Measurements from ENCODE around the gene C14orf119.

The C14orf119 gene

DNA sequence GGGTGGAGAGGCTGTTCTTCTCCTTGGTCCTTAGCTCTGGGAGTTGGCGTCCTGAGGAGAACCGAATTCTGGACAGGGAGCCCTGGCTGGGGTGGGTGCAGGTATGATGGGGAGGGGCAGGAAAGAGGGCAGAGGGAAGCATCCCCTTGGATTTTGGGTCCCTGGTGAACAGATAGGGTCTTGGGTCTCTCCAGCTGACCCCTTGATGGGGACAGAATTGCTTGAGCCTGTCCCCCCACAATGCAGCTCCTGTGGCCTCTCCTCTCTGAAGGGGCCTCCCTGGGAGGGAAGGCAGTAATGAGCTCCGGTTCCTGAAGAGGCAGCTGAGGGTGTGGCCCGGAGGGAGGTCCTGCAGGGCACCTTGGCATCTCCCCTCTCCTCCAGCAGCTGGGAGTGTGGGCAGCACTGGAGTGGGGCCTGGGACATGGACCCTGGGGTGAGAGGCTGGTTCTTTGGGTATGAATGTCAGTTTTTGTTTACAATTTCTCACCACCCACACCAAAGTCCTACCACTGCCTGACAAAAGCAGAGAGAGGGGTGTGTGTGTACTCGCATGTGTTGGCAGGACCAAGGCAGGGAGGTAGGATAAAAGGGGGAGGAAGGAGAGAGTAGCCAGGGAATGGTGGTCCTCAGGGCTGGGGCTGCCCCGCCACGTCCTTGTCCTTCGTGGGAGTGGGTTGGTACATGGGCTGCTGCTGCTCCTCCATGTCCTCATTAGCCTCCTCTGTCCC, 31.4 kb downstream of the C14orf119 start:
- DNase-seq (ENCODE audit: low read depth in 2 of 2): no peak

DNA sequence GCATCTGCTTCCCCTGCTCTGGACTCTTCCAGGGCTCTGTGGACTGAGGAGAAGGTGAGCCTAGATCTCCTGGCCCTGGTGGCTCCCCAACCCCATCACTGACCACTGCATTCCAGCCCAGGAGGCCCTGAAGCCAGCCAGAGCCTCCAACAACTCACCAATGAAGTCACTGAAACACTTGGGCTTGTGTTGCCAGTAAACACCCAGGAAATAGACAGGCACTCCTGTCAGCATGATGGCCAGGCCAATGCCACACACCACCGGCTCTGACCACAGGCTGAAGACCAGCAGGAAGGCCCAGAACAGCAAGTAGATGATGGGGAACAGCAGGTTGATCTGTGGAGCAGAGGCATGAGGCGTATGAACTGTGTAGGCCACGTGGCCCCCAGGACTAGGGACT, 32.6 kb downstream of the C14orf119 start:
- DNase-seq (ENCODE audit: low read depth in 2 of 2): no peak

- no peak for DNase-seq (ENCODE audit: low read depth in 2 of 2)
Observed at GRCh38 chr14:23128969-23129758, 33.9 kb downstream of the C14orf119 start.

GRCh38 chr14:23129759-23130316, 34.5 kb downstream of the C14orf119 start:
- no peak for DNase-seq (ENCODE audit: low read depth in 2 of 2)

- DNase-seq (ENCODE audit: low read depth in 2 of 2): no peak
Observed at GRCh38 chr14:23130871-23131270, 35.6 kb downstream of the C14orf119 start.

DNA sequence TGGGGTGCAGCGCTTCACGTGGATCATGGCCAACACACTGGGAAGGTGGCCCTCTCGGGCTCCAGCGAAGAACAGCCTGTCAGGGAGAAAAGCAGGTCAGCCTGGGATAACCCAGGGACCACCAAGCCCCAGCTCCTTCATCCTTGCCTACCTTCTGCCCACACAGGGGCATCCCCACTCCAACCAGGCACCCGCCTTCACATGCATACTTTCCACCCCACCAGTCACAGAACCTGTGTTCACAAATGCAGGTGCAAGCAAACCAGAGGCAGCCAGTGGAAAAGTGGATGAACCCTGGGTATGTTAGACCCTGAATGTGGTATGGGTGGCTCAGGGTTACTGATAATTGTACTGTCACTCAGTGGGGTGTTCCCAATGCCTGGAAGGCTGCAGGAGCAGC, 36.2 kb downstream of the C14orf119 start:
- DNase-seq (ENCODE audit: low read depth in 2 of 2): no peak

GRCh38 chr14:23132970-23133369, 37.7 kb downstream of the C14orf119 start:
- no peak for DNase-seq (ENCODE audit: low read depth in 2 of 2)

- DNase-seq (ENCODE audit: low read depth in 2 of 2): no peak
Observed at GRCh38 chr14:23136566-23137133, 41.3 kb downstream of the C14orf119 start.

DNA sequence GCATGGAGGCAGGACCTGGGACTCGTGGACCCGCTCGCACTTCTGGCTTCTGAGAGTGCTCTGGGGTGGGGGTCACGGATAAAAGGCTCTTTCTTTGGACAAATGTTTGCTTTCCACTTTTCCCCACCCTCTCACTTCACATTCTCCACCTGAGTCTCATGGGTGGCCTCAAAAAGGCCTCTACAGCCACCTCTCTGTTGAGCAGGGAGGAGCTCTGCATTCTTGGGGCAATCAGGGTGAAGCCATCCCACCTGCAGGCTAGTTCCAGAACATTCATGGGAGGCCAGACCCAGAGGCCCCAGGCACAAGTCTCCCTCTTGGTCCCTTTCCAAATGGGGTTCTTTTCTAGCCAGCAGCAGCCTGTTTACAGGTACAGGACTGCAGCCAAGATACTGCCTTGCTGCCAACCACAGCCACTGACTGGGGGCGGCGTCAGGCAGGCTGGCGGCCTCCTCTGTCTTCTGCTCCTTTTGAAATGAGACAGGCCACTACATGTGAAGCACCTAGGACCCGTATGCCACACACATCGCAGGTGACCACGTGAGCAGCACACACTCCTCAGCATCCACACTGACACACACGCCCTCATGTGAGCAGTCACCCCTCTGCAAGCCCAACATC, 42.0 kb downstream of the C14orf119 start:
- DNase-seq (ENCODE audit: low read depth in 2 of 2): no peak

GRCh38 chr14:23137813-23138535, 42.7 kb downstream of the C14orf119 start:
- DNase-seq (ENCODE audit: low read depth in 2 of 2): no peak

DNA sequence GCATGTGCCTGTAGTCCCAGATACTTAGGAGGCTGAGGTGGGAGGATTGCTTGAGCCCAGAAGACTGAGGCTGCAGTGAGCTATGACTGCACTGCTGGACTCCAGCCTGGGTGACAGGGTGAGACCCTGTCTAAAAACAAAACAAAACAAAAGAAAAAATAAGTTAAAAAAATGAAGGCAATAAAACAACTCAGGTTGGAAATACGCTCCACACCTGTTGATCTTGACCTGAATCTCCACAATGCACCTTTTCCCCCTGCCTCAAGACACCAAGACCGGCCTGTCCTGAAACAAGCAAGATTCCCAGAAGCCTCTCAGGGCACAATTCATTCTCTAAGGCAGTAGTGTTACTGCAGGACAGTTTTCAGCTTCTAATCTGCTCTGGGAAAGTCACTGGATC, 44.6 kb downstream of the C14orf119 start:
- DNase-seq (ENCODE audit: low read depth in 2 of 2): no peak

DNA sequence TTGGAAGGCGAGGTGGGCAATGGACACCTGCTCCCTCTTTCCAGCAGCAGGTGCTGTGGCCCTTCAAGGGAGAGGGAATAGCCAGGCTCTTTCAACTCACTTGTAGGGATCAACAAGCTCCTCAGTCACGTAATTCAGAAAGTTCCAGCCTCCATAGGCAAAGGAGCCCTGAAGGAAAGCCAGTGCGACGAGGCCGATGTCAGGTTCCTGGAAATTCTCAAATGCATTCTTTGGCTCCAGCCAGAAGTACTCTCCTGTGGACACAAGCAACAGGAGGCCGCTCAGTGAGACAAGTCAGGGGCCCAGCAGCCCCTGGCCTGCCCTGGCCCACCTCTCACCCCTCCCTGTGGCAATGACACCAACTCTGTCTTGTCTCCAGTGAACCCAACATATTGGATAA, 45.1 kb downstream of the C14orf119 start:
- no peak for DNase-seq (ENCODE audit: low read depth in 2 of 2)

DNA sequence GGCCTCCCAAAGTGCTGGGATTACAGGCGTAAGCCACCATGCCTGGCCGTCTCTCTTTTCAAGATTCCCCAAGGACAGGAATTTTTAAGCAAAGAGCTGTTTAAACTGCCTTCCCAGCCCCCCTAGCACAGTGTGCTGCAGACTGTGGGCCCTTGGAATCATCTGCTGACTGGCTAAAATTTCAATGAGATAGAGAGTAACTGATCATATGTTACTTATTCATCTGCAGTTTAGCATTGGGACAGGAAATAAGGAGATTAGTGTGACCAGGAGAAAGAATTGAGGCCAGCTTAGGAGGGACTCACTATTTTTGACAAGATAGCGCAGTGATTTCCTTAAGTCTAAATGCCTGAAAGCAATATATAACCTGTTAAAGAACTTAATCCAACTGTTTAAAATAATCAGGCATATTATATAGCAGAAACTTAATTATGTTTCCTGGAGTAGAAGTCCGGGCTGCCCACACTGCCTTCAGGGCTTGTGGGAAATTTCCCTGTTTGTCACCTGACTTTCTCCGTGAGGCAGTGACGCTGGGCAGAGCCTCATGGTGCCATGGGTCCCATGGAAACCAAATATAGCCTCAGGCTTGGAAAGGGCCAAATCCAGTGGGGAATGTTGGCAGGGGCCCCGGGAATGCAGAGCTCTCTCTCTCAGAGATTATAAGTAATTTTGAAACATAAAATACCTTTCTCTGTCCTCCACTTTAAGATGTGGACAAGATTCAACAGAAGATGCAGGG, 46.6 kb downstream of the C14orf119 start:
- no peak for DNase-seq (ENCODE audit: low read depth in 2 of 2)

- no peak for DNase-seq (ENCODE audit: low read depth in 2 of 2)
Observed at GRCh38 chr14:23142826-23143225, 47.5 kb downstream of the C14orf119 start.

DNA sequence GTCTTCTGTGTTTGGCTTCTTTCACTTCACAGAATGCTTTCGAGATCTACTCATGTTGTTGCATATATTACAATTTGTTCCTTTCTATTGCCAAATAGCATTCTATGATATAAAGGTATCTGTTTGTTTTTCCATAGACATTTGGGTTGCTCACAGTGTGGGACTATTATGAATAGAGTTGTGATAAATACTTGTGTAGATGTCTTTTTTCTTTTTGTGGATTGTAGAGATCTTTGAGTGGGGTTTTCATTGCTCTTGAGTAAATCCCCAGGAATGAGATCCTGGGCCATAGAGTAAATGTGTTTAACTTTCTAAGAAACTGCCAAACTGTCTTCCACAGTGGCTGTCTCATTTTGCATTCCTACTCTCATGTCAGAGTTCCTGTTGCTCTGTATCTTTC, 48.6 kb downstream of the C14orf119 start:
- no peak for DNase-seq (ENCODE audit: low read depth in 2 of 2)

DNA sequence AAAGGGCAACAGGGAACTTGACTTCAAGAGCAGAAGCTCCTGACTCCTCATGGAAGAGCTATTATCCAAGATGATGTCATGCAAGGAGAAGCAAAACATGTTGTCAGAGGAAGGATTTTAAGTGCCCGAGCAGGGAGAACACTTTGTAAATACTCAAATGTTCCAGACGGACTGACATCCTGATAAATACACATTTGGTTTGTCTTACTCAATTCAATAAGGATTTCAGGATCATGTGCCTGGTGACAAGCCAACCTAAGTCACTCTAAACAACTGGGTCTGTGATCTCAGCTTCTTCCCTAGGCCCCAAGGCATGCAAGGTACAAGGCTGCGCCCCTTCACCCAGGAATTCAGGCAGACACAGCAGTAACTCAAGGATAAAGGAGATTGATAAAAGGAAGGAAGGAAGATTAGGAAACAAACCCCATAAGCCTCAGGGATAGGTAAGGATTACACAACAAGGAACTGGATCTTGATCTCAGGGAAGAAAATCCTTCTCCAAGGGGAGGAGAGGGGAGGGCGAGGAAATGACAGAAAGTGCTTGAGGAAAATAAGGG, 50.6 kb downstream of the C14orf119 start:
- DNase-seq (ENCODE audit: low read depth in 2 of 2): no peak

- no peak for DNase-seq (ENCODE audit: low read depth in 2 of 2)
Observed at GRCh38 chr14:23146351-23146910, 51.1 kb downstream of the C14orf119 start.

DNA sequence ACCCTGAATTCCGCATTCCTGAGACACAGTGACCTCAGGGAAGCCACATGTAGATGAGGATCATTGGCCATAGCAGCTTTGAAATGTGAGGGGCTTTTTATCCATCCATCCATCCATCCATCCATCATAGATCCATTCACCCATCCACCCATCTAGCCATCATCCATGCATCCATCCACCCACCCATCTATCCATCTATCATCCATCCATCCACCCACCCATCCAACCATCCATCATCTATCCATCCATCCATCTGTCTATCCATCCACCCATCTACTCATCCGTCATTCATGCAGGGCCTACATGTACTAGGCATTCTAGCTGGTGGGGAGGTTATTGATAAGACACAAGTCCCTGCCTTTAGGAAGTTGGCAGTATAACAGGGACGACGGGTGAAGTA, 51.7 kb downstream of the C14orf119 start:
- no peak for DNase-seq (ENCODE audit: low read depth in 2 of 2)

GRCh38 chr14:23147676-23148075, 52.4 kb downstream of the C14orf119 start:
- no peak for DNase-seq (ENCODE audit: low read depth in 2 of 2)

- DNase-seq (ENCODE audit: low read depth in 2 of 2): no peak
Observed at GRCh38 chr14:23148591-23149249, 53.4 kb downstream of the C14orf119 start.

Data from stimulated activated CD4-positive, alpha-beta T cell treated with anti-CD3 and anti-CD28 coated beads, Interleukin-1b, Interleukin-23, amount 100 ng/mL, for 1 hour (primary cell).